H9 (cell line): Measurements from ENCODE around the gene SLC7A14. TPM values are rescaled to one million over a fixed set of nuclear protein-coding genes. Genes with fewer than 3 reads are reported as not detected.

Experiments
- DNase-seq: peaks from one replicate; pipeline ENCODE4 v3.0.0-alpha.2; 2017
- H2AFZ ChIP-seq: one replicate; pipeline ENCODE4 v1.6.1; 2013; ENCODE audit warnings: mild to moderate bottlenecking, low read length, control low read depth, moderate library complexity
- H2AK5ac ChIP-seq: 2 replicates; pipeline ENCODE4 v1.6.1; 2013; ENCODE audit warnings: low read length, control low read depth, mixed read lengths; ENCODE audit not compliant: insufficient read length
- H2BK120ac ChIP-seq: one replicate; pipeline ENCODE4 v1.6.1; 2013; ENCODE audit warnings: low read depth, mild to moderate bottlenecking, low read length, control low read depth, inconsistent platforms; ENCODE audit not compliant: poor library complexity, severe bottlenecking
- H2BK12ac ChIP-seq: 2 replicates; pipeline ENCODE4 v1.6.1; 2013; ENCODE audit warnings: low read length, control low read depth, mixed read lengths, low read depth; ENCODE audit not compliant: insufficient read length
- H2BK15ac ChIP-seq: 2 replicates; pipeline ENCODE4 v1.6.1; 2013; ENCODE audit warnings: low read depth, low read length, control low read depth
- H2BK20ac ChIP-seq: one replicate; pipeline ENCODE4 v1.6.1; 2013; ENCODE audit warnings: low read depth, mild to moderate bottlenecking, low read length, control low read depth, inconsistent platforms; ENCODE audit not compliant: poor library complexity, severe bottlenecking
- H2BK5ac ChIP-seq: 2 replicates; pipeline ENCODE4 v1.6.1; 2013; ENCODE audit warnings: low read length, control low read depth, mixed read lengths; ENCODE audit not compliant: insufficient read length
- H3K14ac ChIP-seq: 2 replicates; pipeline ENCODE4 v1.6.1; 2013; ENCODE audit warnings: low read length, control low read depth; ENCODE audit not compliant: insufficient read depth
- H3K18ac ChIP-seq: 2 replicates; pipeline ENCODE4 v1.6.1; 2013; ENCODE audit warnings: low read depth, mild to moderate bottlenecking, mixed read lengths, low read length, control low read depth; ENCODE audit not compliant: insufficient read length
- H3K23ac ChIP-seq: 2 replicates; pipeline ENCODE4 v1.6.1; 2013; ENCODE audit warnings: low read length, control low read depth, mixed read lengths, low read depth; ENCODE audit not compliant: insufficient read length
- H3K23me2 ChIP-seq: 2 replicates; pipeline ENCODE4 v1.6.1; 2013; ENCODE audit warnings: low read depth, mild to moderate bottlenecking, mixed read lengths, low read length, control low read depth; ENCODE audit not compliant: insufficient read length, poor library complexity, severe bottlenecking
- H3K27ac ChIP-seq: 2 replicates; pipeline ENCODE4 v1.5.1; 2013; ENCODE audit warnings: low read length, control low read depth, mixed read lengths, low read depth; ENCODE audit not compliant: insufficient read length
- H3K27me3 ChIP-seq: 2 replicates; pipeline ENCODE4 v1.6.1; 2013; ENCODE audit warnings: low read length, control low read depth, inconsistent platforms; ENCODE audit not compliant: insufficient read depth
- H3K4ac ChIP-seq: 2 replicates; pipeline ENCODE4 v1.6.1; 2013; ENCODE audit warnings: low read depth, mild to moderate bottlenecking, control low read depth, inconsistent platforms, low read length, moderate library complexity
- H3K4me1 ChIP-seq: 2 replicates; pipeline ENCODE4 v1.6.1; 2013; ENCODE audit warnings: low read length, control low read depth, inconsistent platforms; ENCODE audit not compliant: insufficient read depth
- H3K4me2 ChIP-seq: 2 replicates; pipeline ENCODE4 v1.6.1; 2013; ENCODE audit warnings: low read length, control low read depth, mixed read lengths; ENCODE audit not compliant: insufficient read length, insufficient read depth
- H3K56ac ChIP-seq: 2 replicates; pipeline ENCODE4 v1.6.1; 2013; ENCODE audit warnings: low read depth, mild to moderate bottlenecking, mixed read lengths, low read length, control low read depth; ENCODE audit not compliant: insufficient read length
- H3K79me1 ChIP-seq: 2 replicates; pipeline ENCODE4 v1.6.1; 2013; ENCODE audit warnings: low read depth, mild to moderate bottlenecking, moderate library complexity, low read length, control low read depth, inconsistent platforms; ENCODE audit not compliant: insufficient read depth, poor library complexity, severe bottlenecking
- H3K79me2 ChIP-seq: 2 replicates; pipeline ENCODE4 v1.6.1; 2013; ENCODE audit warnings: low read length, control low read depth, inconsistent platforms; ENCODE audit not compliant: insufficient read depth
- H3K9ac ChIP-seq: 2 replicates; pipeline ENCODE4 v1.6.1; 2013; ENCODE audit warnings: low read length, control low read depth, mixed read lengths; ENCODE audit not compliant: insufficient read length; ENCODE audit errors: extremely low read depth
- H3K9me3 ChIP-seq: one replicate; pipeline ENCODE4 v1.6.1; 2013; ENCODE audit warnings: low read depth, low read length, inconsistent platforms; ENCODE audit not compliant: control insufficient read depth
- H3T11ph ChIP-seq: one replicate; pipeline ENCODE4 v1.6.1; 2013; ENCODE audit warnings: mild to moderate bottlenecking, low read length, control low read depth, inconsistent platforms
- H4K20me1 ChIP-seq: one replicate; pipeline ENCODE4 v1.6.1; 2013; ENCODE audit not compliant: control insufficient read depth, insufficient read length, insufficient read depth
- H4K5ac ChIP-seq: 2 replicates; pipeline ENCODE4 v1.6.1; 2013; ENCODE audit warnings: low read depth, mild to moderate bottlenecking, mixed read lengths, low read length, control low read depth; ENCODE audit not compliant: insufficient read length
- H4K8ac ChIP-seq: replicated peaks from 2 replicates; pipeline ENCODE4 v1.6.1; 2013; ENCODE audit warnings: low read length, control low read depth, mixed read lengths, low read depth; ENCODE audit not compliant: insufficient read length
- H4K91ac ChIP-seq: 2 replicates; pipeline ENCODE4 v1.6.1; 2013; ENCODE audit warnings: low read depth, mild to moderate bottlenecking, moderate library complexity, mixed read lengths, low read length, control low read depth; ENCODE audit not compliant: insufficient read length
- H3K27ac Mint-ChIP-seq, 3 experiments: 2 replicates in 2 of 3; 3 replicates in 1 of 3; pipeline ENCODE4 v1.8.0; 2020 to 2021; ENCODE audit warnings: mixed read lengths in 3 of 3, mild to moderate bottlenecking in 1 of 3, moderate library complexity in 1 of 3
- H3K27me3 Mint-ChIP-seq: 2 replicates; pipeline ENCODE4 v1.8.0; 2021; ENCODE audit warnings: low read depth, mild to moderate bottlenecking, moderate library complexity, mixed read lengths
- H3K36me3 Mint-ChIP-seq, 3 experiments: 2 replicates in 2 of 3; 3 replicates in 1 of 3; pipeline ENCODE4 v1.8.0; 2020 to 2021; ENCODE audit warnings: low read depth in 3 of 3, mixed read lengths in 3 of 3; ENCODE audit not compliant: insufficient read depth in 1 of 3
- H3K4me1 Mint-ChIP-seq, 2 experiments: 2 replicates each; pipeline ENCODE4 v1.8.0; 2020; ENCODE audit warnings: mixed read lengths in 2 of 2
- H3K4me3 Mint-ChIP-seq, 2 experiments: 2 replicates in 1 of 2; 3 replicates in 1 of 2; pipeline ENCODE4 v1.8.0; 2020 to 2021; ENCODE audit warnings: mild to moderate bottlenecking in 2 of 2, mixed read lengths in 2 of 2, moderate library complexity in 1 of 2
- H3K9me3 Mint-ChIP-seq, 2 experiments: 2 replicates in 1 of 2; 3 replicates in 1 of 2; pipeline ENCODE4 v1.8.0; 2020; ENCODE audit warnings: mild to moderate bottlenecking in 2 of 2, mixed read lengths in 2 of 2, moderate library complexity in 1 of 2
- total RNA-seq: library from RNA; stranded (reverse); gene quantifications from 2 replicates; pipeline ENCODE4 v1.2.1, GENCODE V29; 2021
- TF ChIP-seq, protein P1 (sequence below): fragments of 200-600 bp; sonication (generic); conservative IDR thresholded peaks from 3 replicates; pipeline ENCODE4 v1.8.0; 2021; ENCODE audit warnings: antibody characterized with exemption, mild to moderate bottlenecking

SLC7A14 gene
- total RNA-seq, 1 experiment from 2014 or later, result 0.42 TPM

- no peak overlapping the region for H3T11ph ChIP-seq
- H4K8ac ChIP-seq, result no peak overlapping the region
- H4K20me1 ChIP-seq, result no peaks in the 10 kb centered on the region
- no peak overlapping the region for H2AFZ ChIP-seq
- no peak overlapping the region for H2AK5ac ChIP-seq
- H2BK12ac ChIP-seq, result no peak overlapping the region
- no peak overlapping the region for H3K14ac ChIP-seq
- no peaks in the 10 kb centered on the region for H3K79me2 ChIP-seq
- H3K27ac ChIP-seq, result no peak overlapping the region
- no peak overlapping the region for H3K18ac ChIP-seq
- Mint-ChIP-seq H3K27ac (no peak overlapping the region), H3K9me3 (no peaks in the 10 kb centered on the region), H3K4me3 (no peak overlapping the region), H3K4me1 (no peaks in the 10 kb centered on the region), H3K36me3 (no peaks in the 10 kb centered on the region), H3K27me3 (no peaks in the 10 kb centered on the region)
- H4K91ac ChIP-seq, result no peak overlapping the region
- no peak overlapping the region for H3K4me2 ChIP-seq
- no peak overlapping the region for H3K4ac ChIP-seq
- no peak overlapping the region for H3K23ac ChIP-seq
- H3K9me3 ChIP-seq, result no peaks in the 10 kb centered on the region
- no peak overlapping the region for H4K5ac ChIP-seq
- H3K79me1 ChIP-seq, result no peaks in the 10 kb centered on the region
- no peak overlapping the region for H2BK15ac ChIP-seq
- no peak overlapping the region for H2BK120ac ChIP-seq
- no peak overlapping the region for H3K9ac ChIP-seq
- no peak overlapping the region for H2BK5ac ChIP-seq
- no peak overlapping the region for H2BK20ac ChIP-seq
- TF ChIP-seq, protein P1, sequence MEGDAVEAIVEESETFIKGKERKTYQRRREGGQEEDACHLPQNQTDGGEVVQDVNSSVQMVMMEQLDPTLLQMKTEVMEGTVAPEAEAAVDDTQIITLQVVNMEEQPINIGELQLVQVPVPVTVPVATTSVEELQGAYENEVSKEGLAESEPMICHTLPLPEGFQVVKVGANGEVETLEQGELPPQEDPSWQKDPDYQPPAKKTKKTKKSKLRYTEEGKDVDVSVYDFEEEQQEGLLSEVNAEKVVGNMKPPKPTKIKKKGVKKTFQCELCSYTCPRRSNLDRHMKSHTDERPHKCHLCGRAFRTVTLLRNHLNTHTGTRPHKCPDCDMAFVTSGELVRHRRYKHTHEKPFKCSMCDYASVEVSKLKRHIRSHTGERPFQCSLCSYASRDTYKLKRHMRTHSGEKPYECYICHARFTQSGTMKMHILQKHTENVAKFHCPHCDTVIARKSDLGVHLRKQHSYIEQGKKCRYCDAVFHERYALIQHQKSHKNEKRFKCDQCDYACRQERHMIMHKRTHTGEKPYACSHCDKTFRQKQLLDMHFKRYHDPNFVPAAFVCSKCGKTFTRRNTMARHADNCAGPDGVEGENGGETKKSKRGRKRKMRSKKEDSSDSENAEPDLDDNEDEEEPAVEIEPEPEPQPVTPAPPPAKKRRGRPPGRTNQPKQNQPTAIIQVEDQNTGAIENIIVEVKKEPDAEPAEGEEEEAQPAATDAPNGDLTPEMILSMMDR, result no peak
- H3K56ac ChIP-seq, result no peak overlapping the region
- no peaks in the 10 kb centered on the region for H3K23me2 ChIP-seq
- no peak for DNase-seq
- H3K27me3 ChIP-seq, result no peaks in the 10 kb centered on the region
- no peaks in the 10 kb centered on the region for H3K4me1 ChIP-seq
Measured at GRCh38 chr3:170536712-170537111, 49.2 kb downstream of the SLC7A14 start.
